ELR (cell line): ENCODE data around the gene DPP7.

Source experiments
- DNase-seq: peaks from one replicate; pipeline ENCODE4 v3.0.0-alpha.2; 2015; ENCODE audit warnings: low read depth

Gene DPP7

GRCh38 chr9:137114613-137115393 is at the start of gene DPP7:
DPP7 (minus strand) TSS chr9:137114733; CDS start chr9:137114713, 20 bp downstream.
- peak; percentile 66 for DNase-seq

- DNase-seq, result no peak
These were observed 49.3 kb upstream of the DPP7 start for GRCh38 chr9:137163805-137164204.

DNA sequence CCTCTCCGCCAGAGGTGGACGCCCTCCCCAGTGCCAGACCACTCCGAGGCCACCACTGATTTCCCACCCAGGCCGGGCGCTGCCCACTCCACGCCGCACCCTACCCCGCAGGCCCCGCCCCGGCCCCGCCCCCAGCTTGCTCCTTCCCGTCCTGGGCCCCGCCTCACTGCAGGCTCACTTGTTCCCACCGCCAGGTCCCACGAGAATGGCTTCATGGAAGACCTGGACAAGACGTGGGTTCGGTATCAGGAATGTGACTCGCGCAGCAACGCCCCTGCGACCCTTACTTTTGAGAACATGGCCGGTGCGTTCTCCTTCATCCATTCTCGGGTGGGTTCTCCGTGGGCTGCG is 48.8 kb upstream of the DPP7 start:
- peak; percentile 41 for DNase-seq

GRCh38 chr9:137162505-137163364 is 48.2 kb upstream of the DPP7 start:
- DNase-seq, result peak; percentile 41

DNA sequence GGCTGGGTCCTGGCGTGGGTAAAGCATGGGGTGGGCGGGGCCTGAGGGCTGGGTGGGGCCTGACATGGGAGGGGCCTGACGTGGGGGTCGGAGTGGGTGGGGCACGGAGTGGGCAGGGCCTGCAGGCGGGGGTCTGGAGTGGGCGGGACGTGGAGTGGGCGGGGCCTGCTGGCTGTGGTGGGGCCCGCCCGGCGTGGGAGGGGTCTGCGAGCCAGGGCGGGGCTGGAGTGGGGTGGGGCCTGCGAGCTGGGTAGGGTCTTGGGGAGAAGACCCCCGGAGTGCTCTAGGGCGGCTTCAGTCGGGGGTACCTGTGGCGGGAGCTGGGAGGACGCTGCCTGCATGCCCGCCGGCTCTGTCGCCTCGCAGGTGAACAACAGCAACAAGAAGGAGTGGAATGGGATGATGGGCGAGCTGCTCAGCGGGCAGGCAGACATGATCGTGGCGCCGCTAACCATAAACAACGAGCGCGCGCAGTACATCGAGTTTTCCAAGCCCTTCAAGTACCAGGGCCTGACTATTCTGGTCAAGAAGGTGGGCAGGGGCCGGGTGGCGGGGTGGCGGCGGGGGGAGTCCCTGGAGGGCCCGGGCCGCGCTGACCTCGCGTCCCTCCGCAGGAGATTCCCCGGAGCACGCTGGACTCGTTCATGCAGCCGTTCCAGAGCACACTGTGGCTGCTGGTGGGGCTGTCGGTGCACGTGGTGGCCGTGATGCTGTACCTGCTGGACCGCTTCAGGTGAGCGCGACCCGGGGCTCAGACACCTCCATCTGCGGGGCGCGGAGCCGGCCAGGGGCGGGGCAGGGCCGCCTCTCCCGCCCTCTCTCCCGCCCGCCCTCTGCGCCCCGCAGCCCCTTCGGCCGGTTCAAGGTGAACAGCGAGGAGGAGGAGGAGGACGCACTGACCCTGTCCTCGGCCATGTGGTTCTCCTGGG is 47.3 kb upstream of the DPP7 start:
- DNase-seq, result no peak

- no peak for DNase-seq
These were observed 46.4 kb upstream of the DPP7 start for GRCh38 chr9:137160716-137161557.

GRCh38 chr9:137160054-137160425 is 45.5 kb upstream of the DPP7 start:
- DNase-seq, result no peak

DNA sequence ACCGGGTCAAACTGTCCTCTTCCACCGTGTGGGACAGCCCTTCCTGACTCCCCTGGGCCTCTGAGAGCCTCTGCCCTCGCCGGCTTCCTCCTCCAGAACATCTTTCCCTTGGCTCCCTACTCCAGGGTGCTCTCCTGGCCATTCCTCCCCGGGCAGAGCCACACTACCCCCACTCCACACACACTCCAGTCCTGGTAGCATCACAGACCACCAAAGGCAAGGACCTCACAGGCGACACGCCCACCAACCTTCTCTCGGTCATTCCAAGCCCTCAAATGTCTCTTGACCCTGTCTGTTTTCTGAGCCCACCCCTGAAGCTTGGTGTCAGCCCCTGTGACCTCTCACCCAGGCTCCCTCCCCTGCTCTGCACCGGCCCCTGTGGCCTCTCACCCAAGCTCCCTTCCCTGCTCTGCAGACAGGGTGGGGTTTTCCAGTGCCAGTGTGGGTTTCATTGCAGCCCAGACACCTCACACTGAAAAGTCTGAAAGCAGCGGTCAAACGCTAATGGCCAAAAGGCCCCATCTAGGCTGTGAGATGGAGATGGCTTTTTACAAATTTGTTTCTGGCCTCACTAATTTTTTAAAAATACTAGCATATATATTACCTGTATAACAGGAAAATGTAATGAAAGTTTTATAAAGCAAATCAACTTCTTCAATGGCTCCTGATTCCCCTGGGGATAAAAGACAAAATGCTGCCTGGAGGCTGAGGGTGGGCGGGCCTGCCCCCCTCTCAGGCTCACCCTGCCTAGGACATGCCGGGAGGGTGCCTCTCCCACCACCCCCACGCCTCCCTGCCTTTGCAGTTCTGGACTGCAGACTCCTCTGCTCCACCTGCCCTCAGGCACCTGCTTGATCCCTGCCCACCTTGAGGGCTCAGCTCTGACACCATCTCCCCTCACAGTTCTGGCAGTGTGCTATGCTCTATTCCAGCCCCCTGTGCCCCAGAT is 44.8 kb upstream of the DPP7 start:
- DNase-seq, result no peak

- DNase-seq, result no peak
These were observed 44.1 kb upstream of the DPP7 start for GRCh38 chr9:137158625-137159024.

- DNase-seq, result no peak
These were observed 43.3 kb upstream of the DPP7 start for GRCh38 chr9:137157618-137158415.

DNA sequence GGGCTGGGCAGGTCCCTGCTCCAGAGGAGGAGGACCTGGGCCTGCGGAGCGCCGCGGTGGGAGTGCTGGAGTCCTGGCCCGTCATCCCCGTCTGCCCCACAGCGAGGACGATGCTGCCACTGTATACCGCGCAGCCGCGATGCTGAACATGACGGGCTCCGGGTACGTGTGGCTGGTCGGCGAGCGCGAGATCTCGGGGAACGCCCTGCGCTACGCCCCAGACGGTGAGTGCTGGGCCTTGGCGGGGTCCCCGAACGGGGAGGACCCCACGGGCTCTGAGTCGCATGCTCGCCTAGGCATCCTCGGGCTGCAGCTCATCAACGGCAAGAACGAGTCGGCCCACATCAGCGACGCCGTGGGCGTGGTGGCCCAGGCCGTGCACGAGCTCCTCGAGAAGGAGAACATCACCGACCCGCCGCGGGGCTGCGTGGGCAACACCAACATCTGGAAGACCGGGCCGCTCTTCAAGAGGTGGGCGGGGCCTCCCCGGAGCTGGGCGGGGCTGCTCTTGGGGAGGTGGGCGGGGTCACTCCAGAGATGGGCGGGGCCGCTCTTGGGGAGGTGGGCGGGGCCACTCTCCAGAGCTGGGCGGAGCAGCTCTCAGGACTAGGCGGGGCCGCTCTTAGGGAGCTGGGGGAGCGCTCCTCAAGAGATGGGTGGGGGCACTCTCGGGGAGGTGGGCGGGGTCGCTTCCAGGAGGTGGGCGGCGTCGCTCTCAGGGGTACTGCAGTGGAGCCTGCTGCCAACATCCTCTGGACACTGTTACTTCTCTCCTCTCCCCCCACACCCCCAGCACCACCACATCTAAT is 42.2 kb upstream of the DPP7 start:
- DNase-seq, result peak; percentile 53

DNA sequence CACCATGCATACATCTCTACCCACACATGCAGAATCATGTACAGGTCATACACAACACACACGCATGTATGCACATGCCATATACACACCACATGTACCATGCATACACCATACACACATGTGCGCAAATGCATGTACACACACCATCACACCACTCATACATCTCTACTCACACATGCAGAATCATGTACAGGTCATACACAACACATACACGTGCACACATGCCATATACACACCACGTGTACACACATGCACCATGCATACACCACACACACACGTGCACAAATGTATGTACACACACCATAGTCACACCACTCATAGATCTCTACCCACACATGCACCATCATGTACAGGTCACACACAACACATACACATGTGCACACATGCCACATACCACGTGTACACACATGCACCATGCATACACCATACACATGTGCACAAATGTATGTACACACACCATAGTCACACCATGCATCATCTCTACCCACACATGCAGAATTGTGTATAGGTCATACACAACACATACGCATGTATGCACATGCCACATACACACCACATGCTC is 38.4 kb upstream of the DPP7 start:
- no peak for DNase-seq

DNA sequence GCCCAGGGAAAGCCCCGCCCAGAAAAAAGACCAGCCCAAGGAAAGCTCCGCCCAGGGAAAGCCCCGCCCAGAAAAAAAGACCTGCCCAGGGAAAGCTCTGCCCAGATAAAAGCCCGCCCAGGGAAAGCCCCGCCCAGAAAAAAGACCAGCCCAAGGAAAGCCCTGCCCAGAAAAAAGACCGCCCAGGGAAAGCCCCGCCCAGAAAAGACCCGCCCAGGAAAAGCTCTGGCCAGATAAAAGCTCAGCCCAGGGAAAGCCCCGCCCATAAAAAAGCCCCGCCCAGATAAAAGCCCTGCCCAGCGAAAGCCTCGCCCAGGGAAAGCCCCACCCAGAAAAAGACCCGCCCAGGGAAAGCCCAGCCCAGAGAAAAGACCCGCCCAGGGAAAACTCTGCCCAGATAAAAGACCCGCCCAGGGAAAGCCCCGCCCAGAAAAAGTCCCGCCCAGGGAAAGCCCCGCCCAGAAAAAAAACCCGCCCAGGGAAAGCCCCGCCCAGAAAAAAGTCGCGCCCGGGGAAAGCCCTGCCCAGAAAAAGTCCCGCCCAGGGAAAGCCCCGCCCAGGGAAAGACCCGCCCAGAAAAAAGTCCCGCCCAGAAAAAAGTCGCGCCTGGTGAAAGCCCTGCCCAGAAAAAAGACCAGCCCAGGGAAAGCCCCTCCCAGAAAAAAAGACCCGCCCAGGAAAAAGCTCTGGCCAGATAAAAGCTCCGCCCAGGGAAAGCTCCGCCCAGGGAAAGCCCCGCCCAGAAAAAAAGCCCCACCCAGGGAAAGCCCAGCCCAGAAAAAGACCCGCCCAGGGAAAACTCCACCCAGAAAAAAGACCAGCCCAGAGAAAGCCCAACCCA is 36.3 kb upstream of the DPP7 start:
- DNase-seq, result peak; percentile 64

DNA sequence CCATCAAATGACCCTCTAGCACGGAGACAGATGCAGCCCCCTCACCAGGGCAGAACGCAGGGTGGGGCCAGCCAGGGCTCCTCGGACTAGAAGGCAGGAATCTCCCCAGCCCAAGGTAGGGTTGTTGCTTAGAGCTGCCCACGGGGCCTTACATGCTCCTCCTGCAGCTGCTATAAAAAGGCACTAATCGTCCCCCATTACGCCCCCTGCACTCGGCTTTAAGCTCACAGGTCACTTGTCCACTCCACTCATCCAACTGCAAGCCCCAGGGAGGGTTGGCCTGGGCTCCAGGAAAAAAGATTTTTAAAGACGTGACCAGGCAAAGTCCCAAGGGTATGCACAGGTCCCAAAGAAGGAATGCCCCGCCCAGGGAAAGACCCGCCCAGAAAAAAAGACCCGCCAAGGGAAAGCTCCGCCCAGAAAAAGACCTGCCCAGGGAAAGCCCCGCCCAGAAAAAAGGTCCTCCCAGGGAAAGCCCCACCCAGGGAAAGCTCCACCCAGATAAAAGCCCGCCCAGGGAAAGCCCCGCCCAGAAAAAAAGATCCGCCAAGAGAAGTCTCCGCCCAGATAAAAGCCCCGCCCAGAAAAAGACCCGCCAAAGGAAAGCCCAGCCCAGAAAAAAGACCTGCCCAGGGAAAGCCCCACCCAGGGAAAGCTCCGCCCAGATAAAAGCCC is 35.5 kb upstream of the DPP7 start:
- DNase-seq, result peak; percentile 39

- DNase-seq, result no peak
These were observed 34.8 kb upstream of the DPP7 start for GRCh38 chr9:137149363-137149762.

GRCh38 chr9:137148661-137149060 is 34.1 kb upstream of the DPP7 start:
- DNase-seq, result no peak

DNA sequence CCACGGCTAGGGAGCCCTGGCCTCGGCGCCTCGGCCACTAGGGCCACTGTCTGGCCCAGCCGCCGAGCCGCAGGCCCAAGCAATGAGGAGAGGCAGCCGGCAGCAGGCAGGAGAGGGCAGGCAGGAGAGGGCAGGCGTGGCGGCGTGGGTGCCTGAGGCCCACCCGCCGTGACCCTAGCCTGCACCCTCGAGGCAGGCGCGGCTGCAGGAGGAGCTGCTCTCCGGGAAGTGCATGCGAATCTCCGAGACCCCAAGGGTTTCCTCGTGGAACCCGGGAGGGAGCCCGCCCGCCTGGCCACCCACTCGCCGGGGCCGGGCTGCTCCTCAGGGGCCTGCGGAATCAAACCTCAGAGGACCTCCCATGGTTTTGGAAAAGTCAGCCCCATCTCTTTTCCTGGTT is 33.7 kb upstream of the DPP7 start:
- DNase-seq, result no peak
